ENCODE data around the gene HECTD4.

GRCh38 chr12:112424126-112424525 is 41.9 kb upstream of the HECTD4 start:
- TF ChIP-seq POLR2A (IDR thresholded peaks at IDR 0.05) (no peak), CTCF (IDR thresholded peaks at IDR 0.05) (no peak)

Data from suprapubic skin (tissue), 3 donors.